Fibroblast of skin of scalp (primary cell): ENCODE results near the gene NOS2. TPM values are rescaled to one million over a fixed set of nuclear protein-coding genes. Genes with fewer than 3 reads are reported as not detected.
"Not testable (repeated sequence)": the region's sequence is repeated elsewhere in the genome, so short reads cannot be mapped to it uniquely, and the experiment has no call there.

ENCODE experiments used
- DNase-seq: peaks from one replicate; pipeline ENCODE4 v3.0.0-alpha.2; 2013
- polyA plus RNA-seq, 2 experiments: library from polyadenylated mRNA; unstranded; fragments of 120-200 nt; gene quantifications; one replicate each; pipeline ENCODE4 v1.2.1, GENCODE V29; 2013; ENCODE audit not compliant: insufficient read length in 2 of 2

Gene NOS2
- polyA plus RNA-seq (2013, experiment 1 of 2; ENCODE audit: insufficient read length): not detected
- 0.12 TPM for polyA plus RNA-seq (2013, experiment 2 of 2; ENCODE audit: insufficient read length)

DNA sequence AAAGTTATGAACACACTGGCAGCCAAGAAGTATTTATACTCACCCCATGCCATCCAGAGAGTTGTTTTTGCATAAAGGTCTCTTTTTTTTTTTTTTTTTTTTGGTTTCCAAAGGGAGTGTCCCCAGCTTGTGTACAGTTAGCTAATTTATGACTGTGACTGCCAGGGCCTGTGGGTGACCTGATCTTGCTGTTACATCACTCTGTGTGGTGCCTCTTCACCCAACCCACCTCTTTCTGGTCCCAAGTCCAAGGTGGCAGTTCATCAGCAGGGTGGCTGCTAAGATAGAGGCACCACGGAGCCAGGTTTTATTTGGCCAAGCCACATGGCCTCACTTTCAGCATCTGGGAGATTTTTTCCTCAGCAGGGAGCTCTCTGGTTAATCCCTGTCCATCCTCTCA lies at the start of gene NOS2:
Gene NOS2, minus strand, starts transcription at position 8 of the 400 bp plus-strand sequence. CDS start 1,720 bp downstream, outside the sequence.
- DNase-seq: no peak

GRCh38 chr17:27849474-27850185 lies 49.3 kb upstream of the NOS2 start:
- no peak for DNase-seq

DNA sequence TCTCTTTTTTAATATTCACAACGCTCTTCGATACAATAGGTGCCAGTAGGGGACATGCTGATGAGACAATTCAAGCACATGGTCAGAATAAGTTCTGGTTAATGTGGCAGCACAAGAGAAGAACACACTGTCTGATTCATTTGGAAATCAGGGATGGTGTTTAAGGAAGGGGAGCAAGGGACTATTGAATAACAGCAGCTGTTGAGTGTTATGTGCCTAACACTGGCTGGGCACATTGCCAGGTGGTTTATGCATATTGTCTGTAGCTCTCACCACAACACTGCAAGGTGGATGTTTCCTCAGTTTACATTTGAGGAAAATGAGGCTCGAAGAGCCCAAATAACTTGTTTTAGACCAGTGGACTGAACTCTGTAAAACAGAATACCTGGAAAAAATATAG lies 48.6 kb upstream of the NOS2 start:
- no peak for DNase-seq

- not testable (repeated sequence) for DNase-seq
These were observed 46.5 kb upstream of the NOS2 start for GRCh38 chr17:27846808-27847307.

- DNase-seq: no peak
These were observed 45.8 kb upstream of the NOS2 start for GRCh38 chr17:27846042-27846655.

DNA sequence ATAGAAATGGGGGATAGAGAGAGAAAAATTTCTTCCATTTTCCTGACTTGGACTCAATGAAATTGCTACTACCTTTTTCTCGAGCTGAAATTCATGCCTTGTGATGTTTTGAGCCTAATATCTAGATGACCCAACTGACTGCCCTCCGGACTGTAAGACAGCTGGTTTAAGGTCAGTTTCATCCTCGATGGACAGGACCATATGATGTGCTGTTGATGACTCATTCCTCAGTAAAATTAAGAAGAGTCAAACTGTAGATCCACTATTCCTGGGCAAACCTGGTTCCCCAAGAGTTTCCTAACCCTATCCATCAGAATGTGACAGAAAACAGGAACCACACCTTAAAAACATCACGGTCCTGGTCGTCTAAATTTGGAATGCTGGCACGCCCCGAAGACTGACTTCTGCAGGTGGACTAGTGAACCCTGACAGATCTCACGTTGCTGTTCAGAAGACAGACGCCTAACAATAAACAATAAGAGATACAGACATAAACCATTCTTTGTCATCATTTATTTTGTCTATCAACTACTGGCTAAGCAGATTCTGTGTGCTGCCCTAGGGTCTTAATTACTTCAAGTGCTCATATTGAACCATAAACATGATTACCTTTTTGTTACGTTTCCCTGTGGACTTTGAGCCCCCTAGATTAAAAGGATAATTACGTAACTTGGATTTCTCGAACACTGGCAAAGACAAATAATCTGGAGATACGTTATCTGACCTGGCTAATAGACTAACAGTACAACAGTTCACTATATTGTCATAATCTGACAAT lies 45.1 kb upstream of the NOS2 start:
- no peak for DNase-seq

DNA sequence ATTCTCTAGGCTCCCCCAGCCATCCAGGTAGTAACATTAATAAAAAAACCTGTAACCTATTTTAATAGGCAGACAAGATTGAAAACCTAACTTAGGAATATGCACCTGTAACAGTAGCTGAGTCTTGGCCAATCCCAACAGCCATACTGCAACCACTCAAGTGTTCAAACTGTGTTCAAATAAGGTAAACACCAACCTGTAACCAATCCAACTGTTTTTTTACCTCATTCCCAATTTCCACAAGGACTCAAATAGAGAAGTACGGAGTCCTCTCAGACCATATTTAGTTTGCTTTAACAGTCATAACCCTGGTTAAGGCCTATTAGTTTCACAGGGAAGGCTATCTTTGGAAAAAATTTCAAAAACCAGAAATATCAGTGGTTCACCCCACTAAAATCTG lies 40.4 kb upstream of the NOS2 start:
- DNase-seq: no peak

- DNase-seq: not testable (repeated sequence)
These were observed 40.0 kb upstream of the NOS2 start for GRCh38 chr17:27840406-27840678.

GRCh38 chr17:27839571-27840405 lies 39.5 kb upstream of the NOS2 start:
- DNase-seq: not testable (repeated sequence)

GRCh38 chr17:27838607-27839006 lies 38.3 kb upstream of the NOS2 start:
- not testable (repeated sequence) for DNase-seq

DNA sequence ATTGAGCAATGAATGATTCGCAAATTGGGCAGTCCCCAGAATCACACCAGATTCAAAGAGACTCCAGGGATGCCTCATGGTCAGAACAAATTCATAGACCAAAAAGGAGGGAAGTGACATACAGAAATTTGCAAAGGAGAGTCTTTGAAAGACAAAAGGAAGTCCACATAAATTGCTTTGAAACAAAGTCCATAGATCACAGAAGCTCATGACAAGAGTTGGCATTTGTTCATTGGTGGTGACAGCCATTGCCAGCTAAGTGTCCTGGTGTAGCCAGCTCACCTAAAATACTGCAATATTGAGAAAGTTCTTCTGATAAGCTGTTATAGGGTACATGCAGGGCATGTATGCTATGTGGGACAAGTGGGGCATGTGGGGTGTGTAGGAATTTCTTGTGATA lies 37.4 kb upstream of the NOS2 start:
- not testable (repeated sequence) for DNase-seq

- DNase-seq: no peak
These were observed 36.3 kb upstream of the NOS2 start for GRCh38 chr17:27836651-27837050.

- no peak for DNase-seq
These were observed 34.2 kb upstream of the NOS2 start for GRCh38 chr17:27834571-27834970.

DNA sequence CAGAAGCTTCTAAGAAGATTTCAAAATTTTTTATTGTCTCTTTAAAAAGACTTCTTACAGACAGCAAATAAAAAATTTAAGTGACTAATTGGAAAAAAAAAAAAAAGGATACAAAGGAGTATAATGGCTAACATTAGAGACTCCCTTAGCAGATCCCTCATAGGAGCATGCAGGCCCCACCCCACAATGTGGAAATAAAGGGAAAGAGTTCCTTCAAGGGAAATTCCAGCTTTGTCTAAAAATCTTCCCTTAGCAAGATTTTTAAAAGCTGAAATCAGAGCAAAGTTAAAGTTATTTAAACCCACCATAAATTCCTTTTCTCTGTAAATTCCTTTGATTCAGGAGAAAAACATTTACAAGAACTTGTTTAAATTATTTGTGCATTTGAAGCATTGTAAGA lies 32.5 kb upstream of the NOS2 start:
- DNase-seq: no peak

DNA sequence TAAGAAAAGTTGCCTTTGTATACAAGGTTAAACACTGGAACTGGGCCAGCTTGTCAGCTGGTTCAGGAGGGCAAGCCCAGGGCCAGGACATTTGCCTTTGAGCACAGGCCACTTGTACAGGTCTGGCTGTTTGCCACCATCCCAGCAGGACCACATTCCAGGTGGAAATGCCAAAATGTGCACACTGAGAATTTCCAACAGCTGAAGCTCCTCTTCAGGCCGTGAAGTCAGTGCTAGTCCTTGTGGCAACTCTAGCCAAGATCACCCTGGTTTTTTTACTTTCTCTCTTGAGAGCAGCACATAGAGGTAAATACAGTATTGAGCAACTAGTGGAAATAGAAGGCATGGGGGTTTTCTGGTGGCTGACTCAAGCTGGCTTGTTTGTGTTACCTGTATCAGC lies 29.6 kb upstream of the NOS2 start:
- DNase-seq: not testable (repeated sequence)

- DNase-seq: not testable (repeated sequence)
These were observed 28.9 kb upstream of the NOS2 start for GRCh38 chr17:27829143-27829711.

DNA sequence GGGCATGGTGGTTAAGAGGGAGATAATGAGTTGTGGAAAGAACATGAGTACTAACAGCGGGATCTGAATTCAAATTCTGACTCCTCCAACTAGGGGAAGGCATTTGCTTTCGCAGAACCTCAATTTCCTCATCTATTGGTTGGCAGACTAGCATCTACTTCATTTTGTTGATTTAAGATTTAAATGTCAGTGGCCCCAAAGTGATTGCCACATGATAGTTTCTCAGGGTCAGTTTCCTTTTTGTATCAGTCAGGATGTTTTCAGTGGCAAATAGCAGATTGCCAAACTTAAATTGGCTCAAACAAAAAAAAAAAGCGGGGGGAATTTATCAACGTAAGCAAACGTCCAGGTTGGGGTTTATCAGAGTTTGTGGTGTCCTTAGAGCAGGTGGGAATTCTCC lies 25.1 kb upstream of the NOS2 start:
- no peak for DNase-seq

DNA sequence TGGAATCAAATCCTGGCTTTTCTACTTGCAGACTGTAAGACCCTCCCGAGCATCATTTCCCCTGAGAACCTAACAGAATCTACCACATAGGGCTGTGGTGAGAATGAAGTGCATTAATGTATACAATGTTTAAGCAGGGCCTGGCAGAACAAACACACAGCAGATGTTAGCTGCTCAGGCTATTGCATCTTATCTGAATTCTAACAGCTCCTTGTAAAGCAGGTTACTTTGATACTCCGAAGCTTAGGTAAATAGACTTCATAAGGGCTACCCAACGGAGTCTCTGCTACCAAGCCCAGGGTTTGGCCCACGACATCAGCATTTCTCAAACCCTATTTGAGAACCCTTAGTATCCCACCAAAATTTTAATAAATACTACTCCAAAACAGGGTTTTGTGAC lies 24.4 kb upstream of the NOS2 start:
- no peak for DNase-seq

DNA sequence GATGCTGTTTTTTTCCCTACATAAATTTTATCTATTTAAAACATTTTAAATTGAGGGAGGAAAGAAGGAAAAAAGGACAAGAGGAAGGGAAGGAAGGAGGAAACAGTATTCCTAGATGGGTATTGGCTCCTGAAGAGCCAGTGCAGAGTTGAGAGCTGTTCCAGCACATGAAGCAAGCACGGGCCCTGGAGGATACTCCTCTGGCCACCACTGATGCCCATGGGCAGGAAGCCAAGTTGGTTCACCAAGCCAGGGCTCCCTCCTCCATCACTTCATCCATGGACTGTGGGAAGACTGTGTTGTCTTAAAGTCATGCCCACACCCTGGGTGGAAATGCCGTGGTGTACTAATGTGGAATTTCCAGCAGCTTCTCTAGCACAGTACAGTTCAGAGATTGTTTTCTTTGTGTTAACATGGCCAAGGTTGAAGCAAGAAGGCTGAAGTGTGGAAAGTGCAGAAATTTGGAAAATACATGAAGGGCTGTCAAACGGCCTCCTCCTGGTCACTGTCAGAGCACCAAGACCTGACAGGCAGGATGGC lies 23.9 kb upstream of the NOS2 start:
- no peak for DNase-seq

GRCh38 chr17:27822108-27822507 lies 21.8 kb upstream of the NOS2 start:
- not testable (repeated sequence) for DNase-seq

DNA sequence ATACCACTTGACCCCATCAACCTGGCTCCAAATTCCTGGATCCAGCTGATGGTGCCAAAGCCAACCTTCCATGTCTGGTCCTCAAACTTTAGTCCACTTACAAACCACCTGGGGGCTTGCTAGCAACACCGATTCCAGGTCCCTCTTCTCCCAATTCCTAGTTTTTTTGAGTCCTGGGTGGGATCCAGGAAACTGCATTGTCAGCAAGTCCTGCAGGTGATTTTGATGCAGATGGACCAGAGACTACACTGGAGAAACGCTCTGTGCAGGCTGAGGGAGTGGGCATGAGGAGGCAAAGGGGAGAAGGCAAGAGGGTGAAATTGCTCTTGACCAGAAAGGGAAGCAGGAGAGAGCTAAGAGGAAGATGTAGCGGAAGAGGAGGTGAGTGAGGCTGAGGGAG lies 21.0 kb upstream of the NOS2 start:
- DNase-seq: no peak

DNA sequence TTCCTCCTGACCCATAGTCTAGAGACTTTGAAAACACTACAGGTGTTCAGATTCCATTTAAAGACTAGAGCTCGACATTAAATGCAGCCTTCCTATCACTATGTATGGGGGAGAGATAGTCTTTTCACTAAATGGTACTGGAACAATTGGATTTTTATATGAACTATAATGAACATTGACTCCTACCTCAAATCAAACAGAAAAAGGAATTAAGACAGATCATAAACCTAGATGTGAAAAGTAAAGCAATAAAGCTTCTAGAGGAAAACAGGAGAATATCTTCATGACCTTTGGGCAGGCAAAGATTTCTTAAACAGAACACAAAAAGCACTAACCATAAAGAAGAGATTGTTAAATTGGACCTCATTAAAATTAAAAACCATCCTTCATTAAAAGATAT lies 18.8 kb upstream of the NOS2 start:
- DNase-seq: no peak
